Activated T-helper 17 cell treated with anti-CD3 and anti-CD28 coated beads, Interleukin-2, amount 50 U/mL, for 72 hours (primary cell): ENCODE data around the gene PARP14. TPM values are rescaled to one million over a fixed set of nuclear protein-coding genes. Genes with fewer than 3 reads are reported as not detected.
"Not testable (repeated sequence)": the region's sequence is repeated elsewhere in the genome, so short reads cannot be mapped to it uniquely, and the experiment has no call there.

Source experiments
- ATAC-seq: fragments of 150-1000 bp; cut with Tn5 transposase; replicated peaks from 2 replicates; pipeline ENCODE4 v1.10.0; 2021; ENCODE audit warnings: mild to moderate bottlenecking, moderate library complexity
- H3K27ac Mint-ChIP-seq: one replicate; pipeline ENCODE4 v1.8.0; 2022; ENCODE audit warnings: mixed read lengths
- H3K27me3 Mint-ChIP-seq: one replicate; pipeline ENCODE4 v1.8.0; 2022; ENCODE audit warnings: mixed read lengths
- H3K36me3 Mint-ChIP-seq: one replicate; pipeline ENCODE4 v1.8.0; 2022; ENCODE audit warnings: low read depth, mild to moderate bottlenecking, mixed read lengths
- H3K4me1 Mint-ChIP-seq: one replicate; pipeline ENCODE4 v1.8.0; 2022; ENCODE audit warnings: mixed read lengths
- H3K4me3 Mint-ChIP-seq: one replicate; pipeline ENCODE4 v1.8.0; 2022; ENCODE audit warnings: mild to moderate bottlenecking, mixed read lengths
- H3K9me3 Mint-ChIP-seq: one replicate; pipeline ENCODE4 v1.8.0; 2022; ENCODE audit warnings: mixed read lengths
- total RNA-seq, 2 donors: library from RNA; stranded (reverse); gene quantifications; one replicate each; pipeline ENCODE4 v1.2.3, GENCODE V29; 2022

Gene PARP14
- total RNA-seq, 2 donors from 2014 or later, result 51.5 to 55.9 TPM

GRCh38 chr3:122689587-122689986 lies 8.9 kb downstream of the PARP14 start:
- peaks cover 27% of the 10 kb centered on the region for H3K36me3 Mint-ChIP-seq
- peaks cover 8% of the 10 kb centered on the region for H3K4me1 Mint-ChIP-seq
- H3K9me3 Mint-ChIP-seq, result no peaks in the 10 kb centered on the region
- H3K4me3 Mint-ChIP-seq, result no peak overlapping the region
- no peak overlapping the region for H3K27ac Mint-ChIP-seq
- H3K27me3 Mint-ChIP-seq, result no peaks in the 10 kb centered on the region
- no peak for ATAC-seq

- Mint-ChIP-seq H3K27ac (no peak overlapping the region), H3K27me3 (no peaks in the 10 kb centered on the region), H3K9me3 (no peaks in the 10 kb centered on the region), H3K4me1 (peaks cover 13% of the 10 kb centered on the region), H3K4me3 (no peak overlapping the region), H3K36me3 (peaks cover 32% of the 10 kb centered on the region)
- ATAC-seq, result peak; percentile 43
These were observed 9.5 kb downstream of the PARP14 start for GRCh38 chr3:122690096-122690495.

GRCh38 chr3:122691195-122691594 lies 10.6 kb downstream of the PARP14 start:
- Mint-ChIP-seq H3K27ac (peak overlapping the region; percentile 21), H3K4me3 (no peak overlapping the region), H3K27me3 (no peaks in the 10 kb centered on the region)

GRCh38 chr3:122692674-122693073 lies 12.0 kb downstream of the PARP14 start:
- H3K27me3 Mint-ChIP-seq, result no peaks in the 10 kb centered on the region
- H3K36me3 Mint-ChIP-seq, result peaks cover 58% of the 10 kb centered on the region
- H3K27ac Mint-ChIP-seq, result no peak overlapping the region
- H3K4me1 Mint-ChIP-seq, result peaks cover 16% of the 10 kb centered on the region
- ATAC-seq, result no peak
- no peaks in the 10 kb centered on the region for H3K9me3 Mint-ChIP-seq
- no peak overlapping the region for H3K4me3 Mint-ChIP-seq

More at GRCh38 chr3:122691195-122691594, 10.6 kb downstream of the PARP14 start:
- Mint-ChIP-seq H3K4me1 (peaks cover 13% of the 10 kb centered on the region), H3K9me3 (no peaks in the 10 kb centered on the region), H3K36me3 (peaks cover 43% of the 10 kb centered on the region)
- ATAC-seq, result peak; percentile 34

GRCh38 chr3:122694966-122695365 lies 14.3 kb downstream of the PARP14 start:
- no peaks in the 10 kb centered on the region for H3K9me3 Mint-ChIP-seq
- H3K27ac Mint-ChIP-seq, result peak overlapping the region; percentile 80

GRCh38 chr3:122695927-122696561 lies 15.4 kb downstream of the PARP14 start:
- peaks cover 92% of the 10 kb centered on the region for H3K36me3 Mint-ChIP-seq
- H3K27ac Mint-ChIP-seq, result no peak overlapping the region
- H3K9me3 Mint-ChIP-seq, result no peaks in the 10 kb centered on the region
- ATAC-seq, result no peak
- H3K27me3 Mint-ChIP-seq, result no peaks in the 10 kb centered on the region
- no peak overlapping the region for H3K4me3 Mint-ChIP-seq
- H3K4me1 Mint-ChIP-seq, result peaks cover 17% of the 10 kb centered on the region

More at GRCh38 chr3:122694966-122695365, 14.3 kb downstream of the PARP14 start:
- Mint-ChIP-seq H3K4me3 (no peak overlapping the region), H3K4me1 (peaks cover 19% of the 10 kb centered on the region), H3K36me3 (peaks cover 81% of the 10 kb centered on the region), H3K27me3 (no peaks in the 10 kb centered on the region)
- no peak for ATAC-seq

GRCh38 chr3:122697952-122698620 lies 17.4 kb downstream of the PARP14 start:
- Mint-ChIP-seq H3K36me3 (peaks cover 98% of the 10 kb centered on the region), H3K27me3 (no peaks in the 10 kb centered on the region), H3K4me1 (peaks cover 18% of the 10 kb centered on the region), H3K27ac (peak overlapping the region; percentile 20), H3K4me3 (no peak overlapping the region), H3K9me3 (no peaks in the 10 kb centered on the region)
- ATAC-seq, result no peak

GRCh38 chr3:122700193-122700592 lies 19.6 kb downstream of the PARP14 start:
- no peak for ATAC-seq
- Mint-ChIP-seq H3K4me1 (peaks cover 16% of the 10 kb centered on the region), H3K4me3 (no peak overlapping the region), H3K27me3 (no peaks in the 10 kb centered on the region), H3K36me3 (peaks cover 98% of the 10 kb centered on the region), H3K9me3 (no peaks in the 10 kb centered on the region), H3K27ac (no peak overlapping the region)

GRCh38 chr3:122705379-122705778 lies 24.7 kb downstream of the PARP14 start:
- Mint-ChIP-seq H3K27ac (no peak overlapping the region), H3K36me3 (peaks cover 98% of the 10 kb centered on the region)
- ATAC-seq, result no peak

GRCh38 chr3:122710616-122711251 lies 30.1 kb downstream of the PARP14 start:
- H3K4me3 Mint-ChIP-seq, ATAC-seq, H3K27me3 Mint-ChIP-seq, H3K9me3 Mint-ChIP-seq: not testable (repeated sequence)
- H3K36me3 Mint-ChIP-seq, result peaks cover 100% of the 10 kb centered on the region
- H3K4me1 Mint-ChIP-seq, result peaks cover 21% of the 10 kb centered on the region
- peak overlapping the region; percentile 78 for H3K27ac Mint-ChIP-seq

More at GRCh38 chr3:122705379-122705778, 24.7 kb downstream of the PARP14 start:
- Mint-ChIP-seq H3K27me3 (no peaks in the 10 kb centered on the region), H3K4me3 (no peak overlapping the region), H3K9me3 (no peaks in the 10 kb centered on the region), H3K4me1 (peaks cover 14% of the 10 kb centered on the region)

GRCh38 chr3:122714273-122714672 lies 33.6 kb downstream of the PARP14 start:
- Mint-ChIP-seq H3K36me3 (peaks cover 100% of the 10 kb centered on the region), H3K4me1 (peaks cover 21% of the 10 kb centered on the region), H3K9me3 (no peaks in the 10 kb centered on the region), H3K4me3 (no peak overlapping the region), H3K27ac (no peak overlapping the region), H3K27me3 (no peaks in the 10 kb centered on the region)
- ATAC-seq, result no peak

GRCh38 chr3:122716667-122717066 lies 36.0 kb downstream of the PARP14 start:
- H3K36me3 Mint-ChIP-seq, result peaks cover 100% of the 10 kb centered on the region
- H3K9me3 Mint-ChIP-seq, result no peaks in the 10 kb centered on the region

GRCh38 chr3:122719273-122719921 lies 38.8 kb downstream of the PARP14 start:
- ATAC-seq, result no peak
- Mint-ChIP-seq H3K27ac (no peak overlapping the region), H3K4me3 (no peak overlapping the region), H3K36me3 (peaks cover 98% of the 10 kb centered on the region), H3K4me1 (no peaks in the 10 kb centered on the region), H3K9me3 (no peaks in the 10 kb centered on the region), H3K27me3 (no peaks in the 10 kb centered on the region)

More at GRCh38 chr3:122716667-122717066, 36.0 kb downstream of the PARP14 start:
- H3K4me1 Mint-ChIP-seq, result peaks cover 3% of the 10 kb centered on the region
- no peak overlapping the region for H3K4me3 Mint-ChIP-seq
- H3K27ac Mint-ChIP-seq, result no peak overlapping the region
- ATAC-seq, result no peak
- no peaks in the 10 kb centered on the region for H3K27me3 Mint-ChIP-seq

- Mint-ChIP-seq H3K27ac (no peak overlapping the region), H3K4me1 (no peaks in the 10 kb centered on the region), H3K9me3 (no peaks in the 10 kb centered on the region), H3K36me3 (peaks cover 93% of the 10 kb centered on the region), H3K27me3 (no peaks in the 10 kb centered on the region), H3K4me3 (no peak overlapping the region)
- no peak for ATAC-seq
These were observed 44.5 kb downstream of the PARP14 start for GRCh38 chr3:122725106-122725505.
